Peyer's patch (tissue), 4 donors: ENCODE data around the gene NAA10. TPM values are rescaled to one million over a fixed set of nuclear protein-coding genes. Genes with fewer than 3 reads are reported as not detected.

Experiments used
- DNase-seq, 3 donors: peaks; one replicate each; pipeline ENCODE4 v3.0.0-alpha.2; 2017 to 2019
- H3K27ac ChIP-seq, 4 donors: fragments of 200-600 bp; sonication (generic); one replicate each; pipeline ENCODE4 v1.5.1; 2016 to 2019
- H3K27me3 ChIP-seq, 2 donors: fragments of 200-600 bp; sonication (generic); one replicate each; pipeline ENCODE4 v1.5.1; 2019
- H3K36me3 ChIP-seq, 3 donors: fragments of 200-600 bp; sonication (generic); one replicate each; pipeline ENCODE4 v1.5.1; 2016 to 2019
- H3K4me1 ChIP-seq, 4 donors: fragments of 200-600 bp; sonication (generic); one replicate each; pipeline ENCODE4 v1.5.1; 2016 to 2019
- H3K4me3 ChIP-seq, 4 donors: fragments of 200-600 bp; sonication (generic); 1 replicate in 3 of 4; 2 replicates in 1 of 4; pipeline ENCODE4 v1.5.1; 2016 to 2019; ENCODE audit warnings: mild to moderate bottlenecking in 1 of 4
- H3K9me3 ChIP-seq, 4 donors: fragments of 200-600 bp; sonication (generic); one replicate each; pipeline ENCODE4 v1.5.1; 2016 to 2019; ENCODE audit warnings: mild to moderate bottlenecking in 1 of 4
- POLR2A ChIP-seq, 2 donors: fragments of 450-650 bp; IDR thresholded peaks; one replicate each; pipeline ENCODE4 v1.5.1; 2017; ENCODE audit warnings: antibody characterized with exemption in 2 of 2, mild to moderate bottlenecking in 2 of 2, moderate library complexity in 2 of 2
- total RNA-seq, 4 donors: library from RNA; depleted of rRNA; stranded (reverse); fragments of >200 nt; gene quantifications; one replicate each; pipeline ENCODE4 v1.1.0, GENCODE V29; 2016
- TF ChIP-seq, protein P1 (sequence below), 6 experiments: fragments of 450-650 bp in 4 of 6; fragments of 200-600 bp in 2 of 6; sonication (generic) in 1 of 6; IDR thresholded peaks; one replicate each; pipeline ENCODE4 v1.5.1; 2017 to 2019; ENCODE audit warnings: antibody characterized with exemption in 6 of 6, mild to moderate bottlenecking in 3 of 6, moderate library complexity in 1 of 6

The NAA10 gene
- total RNA-seq, 4 donors from 2014 or later: 32.9 to 118 (median 54.1) TPM

GRCh38 chrX:153928846-153929245, 6.0 kb downstream of the NAA10 start:
- DNase-seq: no peak
- peak overlapping the region in 2 of 4 donors; percentile 30 to 63 for H3K4me3 ChIP-seq
- peaks cover 0 to 21% (median 0%) of the 10 kb centered on the region in 3 donors for H3K36me3 ChIP-seq
- H3K27me3 ChIP-seq: no peaks in the 10 kb centered on the region
- TF ChIP-seq, protein P1, sequence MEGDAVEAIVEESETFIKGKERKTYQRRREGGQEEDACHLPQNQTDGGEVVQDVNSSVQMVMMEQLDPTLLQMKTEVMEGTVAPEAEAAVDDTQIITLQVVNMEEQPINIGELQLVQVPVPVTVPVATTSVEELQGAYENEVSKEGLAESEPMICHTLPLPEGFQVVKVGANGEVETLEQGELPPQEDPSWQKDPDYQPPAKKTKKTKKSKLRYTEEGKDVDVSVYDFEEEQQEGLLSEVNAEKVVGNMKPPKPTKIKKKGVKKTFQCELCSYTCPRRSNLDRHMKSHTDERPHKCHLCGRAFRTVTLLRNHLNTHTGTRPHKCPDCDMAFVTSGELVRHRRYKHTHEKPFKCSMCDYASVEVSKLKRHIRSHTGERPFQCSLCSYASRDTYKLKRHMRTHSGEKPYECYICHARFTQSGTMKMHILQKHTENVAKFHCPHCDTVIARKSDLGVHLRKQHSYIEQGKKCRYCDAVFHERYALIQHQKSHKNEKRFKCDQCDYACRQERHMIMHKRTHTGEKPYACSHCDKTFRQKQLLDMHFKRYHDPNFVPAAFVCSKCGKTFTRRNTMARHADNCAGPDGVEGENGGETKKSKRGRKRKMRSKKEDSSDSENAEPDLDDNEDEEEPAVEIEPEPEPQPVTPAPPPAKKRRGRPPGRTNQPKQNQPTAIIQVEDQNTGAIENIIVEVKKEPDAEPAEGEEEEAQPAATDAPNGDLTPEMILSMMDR (IDR thresholded peaks at IDR 0.05): no peak
- TF ChIP-seq POLR2A (IDR thresholded peaks at IDR 0.05): no peak
- H3K9me3 ChIP-seq: no peaks in the 10 kb centered on the region
- H3K27ac ChIP-seq: peak overlapping the region; percentile 66 to 96 (median 83)
- H3K4me1 ChIP-seq: peaks cover 0 to 27% (median 12%) of the 10 kb centered on the region in 4 donors

DNA sequence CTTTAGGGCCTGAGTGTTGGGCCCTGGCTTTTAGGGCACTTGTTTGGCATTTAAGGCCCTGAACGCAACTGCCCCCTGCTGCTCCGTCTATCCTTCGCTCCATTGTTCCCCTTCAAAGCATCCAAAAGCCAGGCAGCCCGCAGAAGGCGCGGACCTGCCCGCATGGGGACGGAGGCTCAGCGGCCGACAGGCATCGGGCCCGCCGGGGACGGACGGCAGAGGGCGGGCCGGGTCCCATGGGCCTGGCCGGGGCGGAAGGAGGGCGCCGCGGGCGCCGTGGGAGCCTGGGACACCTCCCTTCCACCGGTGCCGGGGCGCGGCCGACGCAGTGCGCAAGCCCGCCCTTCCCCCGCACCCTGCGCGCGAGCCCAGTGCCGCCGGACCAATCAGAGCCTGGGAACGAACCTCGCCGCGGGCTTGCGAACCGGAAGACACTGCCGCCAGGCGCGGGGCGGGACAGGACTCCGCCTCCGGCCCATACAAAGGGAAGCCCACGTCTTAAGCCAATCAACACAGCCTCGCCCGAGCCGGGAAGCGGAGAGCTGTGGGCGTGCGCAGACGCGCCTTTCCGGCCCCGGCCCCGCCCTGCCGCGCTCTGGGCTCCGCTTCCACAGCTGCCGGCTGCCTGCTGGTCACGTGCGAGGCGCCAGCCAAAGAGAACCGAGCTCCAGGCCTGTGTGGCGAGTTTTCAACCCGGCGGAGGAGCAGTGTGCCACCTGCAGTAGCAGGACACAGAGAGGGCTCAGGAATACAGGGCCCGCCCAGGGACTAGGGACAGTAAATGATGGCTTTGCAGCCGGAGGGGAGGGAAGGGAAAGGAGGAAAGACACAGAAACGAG, 6.7 kb downstream of the NAA10 start:
- H3K36me3 ChIP-seq: peaks cover 0 to 21% (median 0%) of the 10 kb centered on the region in 3 donors
- no peaks in the 10 kb centered on the region for H3K27me3 ChIP-seq
- H3K4me3 ChIP-seq: peak overlapping the region; percentile 61 to 67 (median 63)
- TF ChIP-seq, protein P1 (IDR thresholded peaks at IDR 0.05): peak in 3 of 6 experiments; percentile 8 to 24 (median 9)
- peak; percentile 51 to 86 for TF ChIP-seq POLR2A (IDR thresholded peaks at IDR 0.05)
- peaks cover 0 to 26% (median 12%) of the 10 kb centered on the region in 4 donors for H3K4me1 ChIP-seq
- H3K9me3 ChIP-seq: no peaks in the 10 kb centered on the region
- peak overlapping the region; percentile 95 to 99 (median 97) for H3K27ac ChIP-seq
- peak; percentile 93 to 98 (median 95) for DNase-seq

DNA sequence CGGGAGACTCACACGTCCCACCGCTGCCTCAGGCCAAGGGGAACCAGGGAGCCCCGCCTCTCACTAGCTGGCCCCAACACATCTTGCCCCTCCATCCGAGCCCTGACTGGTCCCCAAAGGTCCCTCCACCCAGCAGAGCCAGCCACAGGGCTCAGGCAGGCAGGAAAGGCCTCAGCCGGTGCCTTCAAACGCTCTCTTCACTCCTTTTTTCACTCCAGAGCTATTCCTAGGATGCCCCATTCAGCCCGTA, 7.2 kb downstream of the NAA10 start:
- Histone ChIP-seq H3K9me3 (no peaks in the 10 kb centered on the region), H3K4me1 (peaks cover 0 to 28% (median 12%) of the 10 kb centered on the region in 4 donors), H3K4me3 (peak overlapping the region; percentile 61 to 67 (median 63)), H3K27me3 (no peaks in the 10 kb centered on the region), H3K27ac (peak overlapping the region; percentile 95 to 99 (median 97)), H3K36me3 (peaks cover 0 to 21% (median 0%) of the 10 kb centered on the region in 3 donors)
- DNase-seq: no peak
- TF ChIP-seq, protein P1 (IDR thresholded peaks at IDR 0.05): no peak
- TF ChIP-seq POLR2A (IDR thresholded peaks at IDR 0.05): no peak

DNA sequence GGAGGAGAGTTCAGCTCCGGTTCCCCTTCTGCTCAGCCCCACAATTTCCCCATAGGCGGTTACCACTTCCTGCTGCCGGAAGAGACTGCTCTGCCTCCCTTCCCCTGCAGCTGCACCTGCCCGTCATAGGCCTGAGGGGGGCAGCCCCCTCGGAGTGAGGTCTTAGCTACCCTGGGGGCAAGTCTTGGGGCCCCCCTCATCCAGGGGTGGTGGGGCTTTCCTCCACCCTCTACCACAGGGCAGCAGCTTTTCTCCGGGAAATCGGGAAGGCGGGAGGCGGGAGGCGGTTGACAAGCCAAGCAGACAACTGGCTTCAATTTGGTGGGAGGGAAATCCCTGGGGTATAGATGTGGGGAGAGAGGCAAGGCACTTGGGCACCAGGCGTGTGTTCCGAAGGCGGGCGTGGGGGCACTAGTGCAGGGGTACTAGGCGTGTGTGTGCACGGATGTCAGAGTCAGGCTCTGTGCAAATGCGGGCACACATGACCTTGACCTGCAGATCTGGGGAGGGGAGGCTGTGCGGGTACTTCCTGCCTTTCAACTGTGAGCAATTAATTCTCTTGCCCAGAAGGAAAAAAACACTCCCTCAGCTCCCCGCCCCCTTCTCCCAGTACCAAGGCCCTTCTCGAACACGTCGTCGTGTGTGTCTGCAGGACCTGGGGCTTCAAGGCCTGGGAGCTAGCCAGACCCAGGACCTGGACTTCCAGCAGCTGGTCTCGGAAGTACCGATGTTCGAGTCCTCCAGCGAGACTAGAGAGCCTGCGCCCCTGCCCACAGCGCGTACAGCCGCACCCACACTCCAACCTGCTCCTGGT, 7.8 kb downstream of the NAA10 start:
- peak overlapping the region; percentile 95 to 99 (median 97) for H3K27ac ChIP-seq
- peak; percentile 64 to 93 (median 90) for DNase-seq
- no peak for TF ChIP-seq POLR2A (IDR thresholded peaks at IDR 0.05)
- TF ChIP-seq, protein P1 (IDR thresholded peaks at IDR 0.05): no peak

GRCh38 chrX:153926552-153926857, 8.3 kb downstream of the NAA10 start:
- TF ChIP-seq, protein P1 (IDR thresholded peaks at IDR 0.05): no peak
- no peak for TF ChIP-seq POLR2A (IDR thresholded peaks at IDR 0.05)
- DNase-seq: no peak
- H3K27me3 ChIP-seq: no peaks in the 10 kb centered on the region
- H3K4me1 ChIP-seq: peaks cover 0 to 34% (median 10%) of the 10 kb centered on the region in 4 donors
- H3K36me3 ChIP-seq: peaks cover 0 to 12% (median 0%) of the 10 kb centered on the region in 3 donors
- H3K4me3 ChIP-seq: peak overlapping the region; percentile 61 to 67 (median 63)
- H3K9me3 ChIP-seq: no peaks in the 10 kb centered on the region
- H3K27ac ChIP-seq: peak overlapping the region; percentile 95 to 99 (median 97)

More for the DNA sequence above, 7.8 kb downstream of the NAA10 start:
- H3K36me3 ChIP-seq: peaks cover 0 to 17% (median 0%) of the 10 kb centered on the region in 3 donors
- H3K9me3 ChIP-seq: no peaks in the 10 kb centered on the region
- H3K4me1 ChIP-seq: peaks cover 0 to 28% (median 12%) of the 10 kb centered on the region in 4 donors
- H3K27me3 ChIP-seq: no peaks in the 10 kb centered on the region
- H3K4me3 ChIP-seq: peak overlapping the region; percentile 61 to 67 (median 63)
